Stimulated activated CD4-positive, alpha-beta T cell treated with anti-CD3 and anti-CD28 coated beads, Interleukin-4, amount 100 ng/mL, for 48 hours (primary cell): ENCODE data around the gene SRPK1.
"Not testable (repeated sequence)": the region's sequence is repeated elsewhere in the genome, so short reads cannot be mapped to it uniquely, and the experiment has no call there.

Experiments
- DNase-seq, 2 donors: peaks; one replicate each; pipeline ENCODE4 v3.0.0-alpha.2; 2020; ENCODE audit warnings: low read depth in 2 of 2

SRPK1 gene

DNA sequence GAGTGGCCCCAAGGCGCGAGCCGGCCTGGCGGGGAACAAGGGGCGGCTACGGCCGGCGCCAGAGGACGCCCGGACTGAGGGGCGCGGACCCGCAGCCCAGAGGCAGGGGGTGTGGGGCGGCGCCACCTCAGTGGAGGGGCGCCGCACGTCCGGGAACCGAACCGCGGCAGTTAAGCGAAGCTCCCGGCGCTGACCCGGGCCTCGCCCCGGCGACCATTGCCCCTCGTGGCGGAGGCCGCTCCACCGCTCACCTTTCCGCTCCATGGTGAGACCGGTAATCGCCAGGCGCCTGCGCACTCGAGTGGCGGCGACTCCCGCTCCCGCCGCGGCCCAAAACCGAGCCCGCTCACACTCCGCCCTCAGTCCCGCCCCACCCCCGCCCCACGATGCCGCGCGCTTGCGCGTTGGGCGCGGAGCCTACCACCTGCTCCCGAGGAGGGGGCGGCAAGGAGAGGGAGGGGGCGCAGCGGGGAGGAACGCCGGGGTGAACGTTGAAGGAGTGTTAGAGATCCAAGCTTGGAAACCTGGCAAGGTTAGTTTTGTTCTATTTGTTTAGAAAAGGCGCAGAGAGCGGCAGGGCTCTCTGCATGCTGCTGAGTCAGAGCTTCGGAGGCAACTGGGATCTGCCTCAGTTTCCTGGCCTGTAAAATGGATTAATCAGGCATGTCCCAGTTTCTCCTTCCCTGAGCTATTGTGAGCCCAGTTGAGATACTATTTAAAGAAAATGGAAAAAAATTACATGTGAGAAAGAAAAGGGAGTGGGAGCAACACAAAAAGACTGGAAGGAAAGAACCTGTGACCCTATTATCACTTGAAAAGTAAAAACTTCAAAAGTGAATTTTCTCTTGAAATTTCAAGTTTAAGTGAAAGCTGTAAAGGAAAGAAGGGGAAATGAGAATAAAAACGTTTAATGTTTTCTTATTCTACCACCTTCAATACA, at the start of gene SRPK1:
TSS of gene SRPK1 (minus strand) at position 306 of the 940 bp plus-strand sequence. CDS start at position 264, 42 bp downstream.
- DNase-seq = peak; percentile 87 to 89

DNA sequence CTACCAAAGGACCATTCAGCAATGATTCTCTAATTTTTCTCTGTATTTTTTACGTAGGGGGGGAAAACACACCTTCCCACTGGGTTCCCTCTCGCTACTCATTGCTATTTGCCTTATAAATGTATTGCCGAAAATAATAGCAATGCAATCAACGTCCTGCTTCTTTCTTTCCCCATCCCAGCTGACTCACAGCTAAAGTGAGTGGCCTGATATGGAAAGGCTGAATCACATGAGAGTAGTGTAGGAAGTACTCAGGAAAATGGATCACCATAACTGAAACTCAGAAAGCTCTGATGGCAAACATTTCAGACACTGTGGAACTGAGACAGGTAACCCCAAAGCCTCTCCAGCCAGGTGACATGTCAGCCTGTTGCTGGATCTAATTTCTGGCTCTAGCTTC, 49.3 kb upstream of the SRPK1 start:
- DNase-seq = no peak

DNA sequence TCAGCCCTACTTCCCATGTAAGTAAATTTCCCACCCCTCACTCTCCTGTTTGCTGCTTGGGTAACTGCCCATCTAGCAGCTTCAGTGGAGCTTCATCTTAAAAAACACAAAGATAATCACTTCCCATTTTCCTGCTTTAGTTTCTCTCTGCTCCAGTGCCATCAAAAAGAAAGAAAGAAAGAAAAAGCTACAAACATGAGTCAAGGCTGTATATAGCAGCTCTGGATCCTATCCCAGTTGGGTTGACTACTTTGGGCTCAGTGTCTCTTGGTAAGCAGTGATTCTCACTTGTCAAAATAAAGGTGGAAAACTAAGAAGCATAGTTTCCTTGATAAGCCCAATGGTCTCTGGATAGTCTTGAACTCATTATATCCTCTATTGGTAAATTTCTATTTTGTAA, 48.7 kb upstream of the SRPK1 start:
- no peak for DNase-seq

DNA sequence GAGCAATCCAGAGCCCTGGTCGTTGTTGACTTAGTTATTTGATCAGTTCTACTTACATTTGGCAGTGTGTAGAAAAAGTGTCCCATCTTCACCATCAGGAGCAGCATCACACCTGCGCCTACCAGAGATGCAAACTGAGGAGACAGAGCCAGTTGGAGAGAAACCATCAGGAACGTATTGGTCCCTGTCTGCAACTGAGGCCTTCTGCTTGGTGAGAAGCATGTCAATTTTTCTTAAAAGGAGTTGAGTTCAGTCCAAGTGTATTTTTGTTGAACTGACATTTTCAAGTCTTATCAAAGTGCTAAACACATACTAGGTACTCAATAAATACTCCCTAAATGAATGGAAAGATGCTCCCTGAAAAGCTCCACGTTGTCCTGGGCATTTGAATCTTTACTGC, 47.9 kb upstream of the SRPK1 start:
- no peak for DNase-seq

DNA sequence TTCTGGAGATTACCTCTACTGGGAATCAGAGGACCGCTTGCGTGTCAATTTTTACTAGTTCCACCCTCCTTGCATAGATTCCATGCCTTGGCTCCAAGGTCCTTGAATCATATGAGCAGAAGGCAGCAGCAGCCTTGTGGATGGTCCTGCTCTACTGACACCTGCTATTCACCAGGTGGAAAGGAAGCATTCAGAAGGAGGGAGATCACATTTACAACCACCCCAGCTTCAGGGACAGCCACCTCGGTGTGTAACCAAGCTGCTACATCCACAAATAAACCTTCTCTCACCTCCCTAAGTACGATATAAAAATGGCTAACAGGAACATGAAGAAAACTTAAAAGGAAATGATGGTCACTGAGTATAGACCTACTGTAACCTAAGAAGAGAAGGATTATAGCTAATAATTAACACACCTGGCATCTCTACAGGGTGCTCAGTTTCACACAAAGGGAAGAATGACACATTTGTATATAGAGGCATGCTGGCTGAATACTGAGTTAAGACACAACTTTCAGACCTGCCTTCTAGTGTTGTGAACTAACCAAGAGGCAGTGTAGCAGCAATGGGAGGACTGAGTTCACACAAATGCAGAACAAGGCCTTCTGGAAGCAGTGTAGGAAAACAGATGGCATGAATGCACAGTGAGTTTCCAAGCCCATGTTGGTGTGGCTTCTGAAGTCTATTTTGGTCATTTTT, 46.3 kb upstream of the SRPK1 start:
- no peak for DNase-seq

GRCh38 chr6:35962779-35963560, 42.1 kb upstream of the SRPK1 start:
- DNase-seq = no peak

DNA sequence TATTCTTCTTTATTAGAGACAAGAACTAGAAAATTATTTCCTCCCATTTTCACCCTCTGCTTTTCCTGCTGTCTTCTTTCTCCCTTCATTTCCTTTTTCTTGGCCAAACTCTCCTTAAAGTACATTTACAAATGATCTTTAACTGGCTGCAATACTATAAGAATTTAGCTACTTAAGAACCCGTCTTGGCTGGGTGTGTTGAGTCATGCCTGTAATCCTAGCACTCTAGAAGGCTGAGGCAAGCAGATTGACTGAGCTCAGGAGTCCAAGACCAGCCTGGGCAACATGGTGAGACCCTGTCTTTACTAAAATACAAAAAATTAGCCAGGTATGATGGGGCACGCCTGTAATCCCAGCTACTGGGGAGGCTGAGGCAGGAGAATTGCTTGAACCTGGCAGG, 39.3 kb upstream of the SRPK1 start:
- no peak for DNase-seq

- no peak for DNase-seq
Measured at GRCh38 chr6:35955970-35956369, 35.1 kb upstream of the SRPK1 start.

GRCh38 chr6:35955521-35955920, 34.6 kb upstream of the SRPK1 start:
- DNase-seq = no peak

- DNase-seq = no peak
Measured at GRCh38 chr6:35955071-35955470, 34.2 kb upstream of the SRPK1 start.

- DNase-seq = no peak
Measured at GRCh38 chr6:35954333-35954732, 33.4 kb upstream of the SRPK1 start.

GRCh38 chr6:35948725-35949124, 27.8 kb upstream of the SRPK1 start:
- DNase-seq = no peak

DNA sequence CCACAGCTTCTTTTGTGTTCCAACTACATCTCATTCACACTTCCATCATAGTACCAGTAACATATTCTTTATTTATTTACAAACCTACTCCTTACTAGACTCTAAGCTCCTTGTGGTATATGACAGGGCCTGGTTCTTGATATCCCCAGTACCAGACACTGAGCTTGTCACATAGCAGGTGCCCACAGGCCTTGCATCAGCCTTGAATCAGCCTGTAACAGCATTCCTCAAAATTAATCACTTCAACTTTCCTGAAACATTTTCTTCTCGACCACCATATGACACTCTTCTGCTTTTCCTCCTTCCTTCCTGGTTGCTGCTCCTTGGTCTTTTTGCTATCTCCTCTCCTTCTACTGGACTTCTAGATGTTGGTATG, 24.7 kb upstream of the SRPK1 start:
- no peak for DNase-seq

DNA sequence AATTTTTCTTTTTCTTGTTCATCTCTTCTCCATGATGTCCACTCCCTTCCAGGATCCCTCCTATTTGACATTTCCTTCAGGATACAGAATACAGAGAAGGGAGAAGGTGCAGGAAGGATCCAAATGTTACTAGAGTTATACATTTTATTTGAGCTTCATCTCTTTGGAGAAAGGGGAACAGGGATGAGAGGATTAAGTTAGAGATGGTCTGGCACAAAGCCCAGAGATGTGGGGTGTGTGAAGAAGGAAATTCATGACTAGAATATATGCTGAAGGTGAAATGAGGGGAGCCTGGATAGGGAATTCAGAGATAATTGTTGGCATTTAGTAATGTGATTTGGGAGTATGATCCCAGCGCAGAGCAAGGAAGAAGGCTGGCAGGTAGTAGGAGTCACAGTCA, 22.5 kb upstream of the SRPK1 start:
- no peak for DNase-seq

DNA sequence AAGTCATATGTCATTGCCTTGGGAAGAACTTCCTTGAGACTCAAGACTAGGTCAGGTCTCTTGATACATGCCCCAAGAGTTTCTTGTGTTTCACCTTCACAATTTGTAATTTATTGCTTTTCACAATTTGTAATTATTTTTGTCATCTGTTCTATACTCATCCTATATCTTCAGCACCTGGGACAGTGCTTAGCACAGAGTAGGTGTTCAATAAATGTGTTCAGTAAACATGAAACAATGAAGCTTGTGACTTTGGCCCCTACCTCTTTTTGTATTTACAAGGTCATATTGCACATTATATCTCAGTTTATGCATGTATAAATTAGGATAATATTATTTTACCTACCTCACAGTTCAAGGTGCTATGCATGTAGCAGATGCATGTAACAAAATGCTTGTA, 21.5 kb upstream of the SRPK1 start:
- no peak for DNase-seq

- DNase-seq = not testable (repeated sequence)
Measured at GRCh38 chr6:35941170-35941569, 20.3 kb upstream of the SRPK1 start.

DNA sequence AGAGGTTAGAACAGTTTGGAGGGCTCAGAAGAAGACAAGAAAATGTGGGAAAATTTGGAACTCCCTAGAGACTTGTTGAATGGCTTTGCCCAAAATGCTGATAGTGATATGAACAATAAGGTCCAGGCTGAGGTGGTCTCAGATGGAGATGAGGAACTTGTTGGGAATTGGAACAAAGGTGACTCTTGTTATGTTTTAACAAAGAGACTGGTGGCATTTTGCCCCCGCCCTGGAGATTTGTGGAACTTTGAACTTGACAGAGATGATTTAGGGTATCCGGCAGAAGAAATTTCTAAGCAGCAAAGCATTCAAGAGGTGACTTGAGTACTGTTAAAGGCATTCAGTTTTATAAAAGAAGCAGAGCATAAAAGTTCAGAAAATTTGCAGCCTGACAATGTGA, 19.1 kb upstream of the SRPK1 start:
- not testable (repeated sequence) for DNase-seq

DNA sequence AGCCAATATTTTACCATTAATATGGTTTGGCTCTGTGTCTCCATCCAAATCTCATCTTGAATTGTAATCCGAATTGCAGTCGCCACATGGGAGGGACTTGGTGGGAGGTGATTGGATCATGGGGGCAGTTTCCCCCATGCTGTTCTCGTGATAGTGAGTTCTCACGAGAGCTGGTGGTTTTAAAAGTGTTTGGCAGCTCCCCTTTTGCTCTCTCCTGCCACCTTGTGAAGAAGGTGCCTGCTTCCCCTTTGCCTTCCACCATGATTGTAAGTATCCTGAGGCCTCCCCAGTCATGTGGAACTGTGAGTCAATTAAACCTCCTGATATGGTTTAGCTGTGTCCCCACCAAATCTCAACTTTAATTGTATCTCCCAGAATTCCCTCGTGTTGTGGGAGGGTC, 18.4 kb upstream of the SRPK1 start:
- DNase-seq = not testable (repeated sequence)

- DNase-seq = no peak
Measured at GRCh38 chr6:35936681-35937359, 15.9 kb upstream of the SRPK1 start.

- DNase-seq = no peak
Measured at GRCh38 chr6:35935469-35935868, 14.6 kb upstream of the SRPK1 start.

- no peak for DNase-seq
Measured at GRCh38 chr6:35933844-35934243, 12.9 kb upstream of the SRPK1 start.

DNA sequence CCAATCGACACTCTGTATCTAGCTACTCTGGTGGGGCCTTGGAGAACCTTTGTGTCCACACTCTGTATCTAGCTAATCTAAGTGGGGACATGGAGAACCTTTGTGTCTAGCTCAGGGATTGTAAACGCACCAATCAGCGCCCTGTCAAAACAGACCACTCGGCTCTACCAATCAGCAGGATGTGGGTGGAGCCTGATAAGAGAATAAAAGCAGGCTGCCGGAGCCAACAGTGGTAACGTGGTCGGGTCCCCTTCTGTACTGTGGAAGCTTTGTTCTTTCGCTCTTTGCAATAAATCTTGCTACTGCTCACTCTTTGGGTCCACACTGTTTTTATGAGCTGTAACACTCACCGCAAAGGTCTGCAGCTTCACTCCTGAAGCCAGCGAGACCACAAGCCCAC, 11.0 kb upstream of the SRPK1 start:
- DNase-seq = not testable (repeated sequence)
